GM12878 (cell line): ENCODE results near the gene AASDHPPT. TPM values are rescaled to one million over a fixed set of nuclear protein-coding genes. Genes with fewer than 3 reads are reported as not detected.

Experiments used
- ATF7 ChIP-seq: fragments of 450-650 bp; IDR thresholded peaks from 2 replicates; pipeline ENCODE4 v1.6.1; 2016; ENCODE audit warnings: low read depth, mild to moderate bottlenecking
- CHD2 ChIP-seq: IDR thresholded peaks from 2 replicates; pipeline ENCODE4 v1.6.1; 2011; ENCODE audit warnings: low read depth, low read length, improper control_type of control experiment, borderline replicate concordance
- E2F4 ChIP-seq: IDR thresholded peaks from 2 replicates; pipeline ENCODE4 v1.6.1; 2012; ENCODE audit warnings: low read depth, low read length, improper control_type of control experiment
- E2F8 ChIP-seq: fragments of 450-650 bp; IDR thresholded peaks from 2 replicates; pipeline ENCODE4 v1.6.1; 2018; ENCODE audit warnings: mild to moderate bottlenecking, low read depth, moderate library complexity; ENCODE audit not compliant: partially characterized antibody
- ETV6 ChIP-seq, 2 experiments: fragments of 450-650 bp in 1 of 2; IDR thresholded peaks in 1 of 2; conservative IDR thresholded peaks in 1 of 2; 2 replicates each; pipeline ENCODE4 v1.6.1; 2014; ENCODE audit warnings: antibody characterized with exemption in 1 of 2, borderline replicate concordance in 1 of 2, low read depth in 1 of 2, mild to moderate bottlenecking in 1 of 2, moderate library complexity in 1 of 2
- GATAD2B ChIP-seq: fragments of 450-650 bp; conservative IDR thresholded peaks from 2 replicates; pipeline ENCODE4 v1.6.1; 2017; ENCODE audit warnings: low read depth, mild to moderate bottlenecking, moderate library complexity
- HDAC2 ChIP-seq: fragments of 200-600 bp; sonication (generic); IDR thresholded peaks from 2 replicates; pipeline ENCODE4 v1.6.1; 2017
- HDGF ChIP-seq: fragments of 450-650 bp; IDR thresholded peaks from 2 replicates; pipeline ENCODE4 v1.6.1; 2016; ENCODE audit warnings: antibody characterized with exemption
- IKZF1 ChIP-seq: fragments of 450-650 bp; conservative IDR thresholded peaks from 2 replicates; pipeline ENCODE4 v1.6.1; 2017; ENCODE audit warnings: antibody characterized with exemption, mild to moderate bottlenecking
- LARP7 ChIP-seq: fragments of 450-650 bp; IDR thresholded peaks from 2 replicates; pipeline ENCODE4 v1.6.1; 2017; ENCODE audit warnings: mild to moderate bottlenecking
- NBN ChIP-seq: fragments of 450-650 bp; IDR thresholded peaks from 2 replicates; pipeline ENCODE4 v1.6.1; 2016
- NFIC ChIP-seq: IDR thresholded peaks from 2 replicates; pipeline ENCODE4 v1.6.1; 2012; ENCODE audit warnings: low read depth, mild to moderate bottlenecking, inconsistent platforms, low read length, moderate library complexity
- NFYB ChIP-seq: IDR thresholded peaks from 2 replicates; pipeline ENCODE4 v1.6.1; 2011; ENCODE audit warnings: low read depth, mild to moderate bottlenecking, low read length, improper control_type of control experiment, moderate library complexity; ENCODE audit not compliant: insufficient read depth
- NR2C2 ChIP-seq: IDR thresholded peaks from 2 replicates; pipeline ENCODE4 v1.6.1; 2011; ENCODE audit warnings: borderline replicate concordance, low read depth; ENCODE audit not compliant: control insufficient read depth, insufficient read length
- NR2F1 ChIP-seq: fragments of 450-650 bp; conservative IDR thresholded peaks from 2 replicates; pipeline ENCODE4 v1.6.1; 2017; ENCODE audit warnings: mild to moderate bottlenecking
- PBX3 ChIP-seq: IDR thresholded peaks from 2 replicates; pipeline ENCODE4 v1.6.1; 2011; ENCODE audit warnings: mild to moderate bottlenecking, low read depth, low read length, moderate library complexity; ENCODE audit not compliant: insufficient replicate concordance
- POLR2AphosphoS2 ChIP-seq: IDR thresholded peaks from 2 replicates; pipeline ENCODE4 v1.6.1; 2011; ENCODE audit warnings: low read depth, mild to moderate bottlenecking, low read length, improper control_type of control experiment, moderate library complexity
- RELB ChIP-seq: fragments of 450-650 bp; IDR thresholded peaks from 2 replicates; pipeline ENCODE4 v1.6.1; 2017; ENCODE audit warnings: low read depth, mild to moderate bottlenecking, moderate library complexity
- SIX5 ChIP-seq: IDR thresholded peaks from 2 replicates; pipeline ENCODE4 v1.6.1; 2011; ENCODE audit warnings: mild to moderate bottlenecking, low read depth, low read length, moderate library complexity; ENCODE audit not compliant: severe bottlenecking
- SMARCA5 ChIP-seq: fragments of 450-650 bp; IDR thresholded peaks from 2 replicates; pipeline ENCODE4 v1.6.1; 2017; ENCODE audit warnings: mild to moderate bottlenecking
- SUPT20H ChIP-seq: IDR thresholded peaks from 2 replicates; pipeline ENCODE4 v1.6.1; 2011; ENCODE audit warnings: low read depth, mild to moderate bottlenecking, low read length, moderate library complexity, borderline replicate concordance; ENCODE audit not compliant: control insufficient read depth
- TARDBP ChIP-seq: IDR thresholded peaks from 2 replicates; pipeline ENCODE4 v1.6.1; 2016; ENCODE audit warnings: borderline replicate concordance
- TCF7 ChIP-seq: IDR thresholded peaks from 2 replicates; pipeline ENCODE4 v1.6.1; 2014; ENCODE audit warnings: antibody characterized with exemption, borderline replicate concordance
- polyA plus RNA-seq, 11 experiments: library from polyadenylated mRNA; depleted of rRNA in 4 of 11; unstranded in 6 of 11; stranded (reverse) in 5 of 11; fragments of >200 nt; fragmentation: Nextera tagmentation in 4 of 11; fragmentation: Illumina TruSeq in 1 of 11; extraction: Ambion mirVana in 4 of 11; extraction: Trizol in 1 of 11; gene quantifications; 1 replicate in 1 of 11; 2 replicates in 10 of 11; pipeline versions ENCODE4 v1.2.1 to v1.2.3, GENCODE V29; 2011 to 2016; ENCODE audit warnings: inconsistent platforms in 2 of 11, missing spikeins in 2 of 11, low read depth in 1 of 11
- total RNA-seq, 4 experiments: library from RNA; depleted of rRNA in 3 of 4; stranded (reverse); fragments of >200 nt in 3 of 4; fragmentation: Illumina TruSeq in 1 of 4; extraction: Trizol in 1 of 4; gene quantifications; 2 replicates each; pipeline versions ENCODE4 v1.2.1 to v1.2.3, GENCODE V29; 2013 to 2021

AASDHPPT gene
- total and polyA plus RNA-seq, 10 of the 15 experiments (the other 5 are each of a cell fraction or from before 2014, with no cell fraction given), result 37.3 to 92.6 (median 50.5) TPM

- TF ChIP-seq TCF7, result no peak
- TF ChIP-seq RELB, result no peak
- no peak for TF ChIP-seq E2F8
- TF ChIP-seq NR2F1, result 0 out of 2 replicates have a peak, but pooled peaks have one; percentile 17
- peak; percentile 81 for TF ChIP-seq SMARCA5
- 0 out of 2 replicates have a peak, but pooled peaks have one; percentile 46 for TF ChIP-seq LARP7
- TF ChIP-seq POLR2AphosphoS2, result no peak
- peak; percentile 98 for TF ChIP-seq PBX3
- no peak for TF ChIP-seq NFIC
- TF ChIP-seq CHD2, result peak; percentile 78
- no peak for TF ChIP-seq SIX5
- TF ChIP-seq HDAC2, result no peak
- peak; percentile 83 for TF ChIP-seq GATAD2B
- TF ChIP-seq NFYB, result peak; percentile 86
- TF ChIP-seq E2F4, result no peak
- no peak for TF ChIP-seq NR2C2
- TF ChIP-seq IKZF1, result peak; percentile 26; the same call in 1 of the 2 replicates
- TF ChIP-seq ETV6 (conservative IDR thresholded peaks at IDR 0.05 in 1 of 2, IDR thresholded peaks at IDR 0.05 in 1 of 2; ENCODE audit: borderline replicate concordance in 1 of 2, low read depth in 1 of 2), result no peak
- peak; percentile 84 for TF ChIP-seq NBN
- peak; percentile 92; the same call in 1 of the 2 replicates for TF ChIP-seq HDGF
- no peak for TF ChIP-seq SUPT20H
- TF ChIP-seq TARDBP, result 0 out of 2 replicates have a peak, but pooled peaks have one; percentile 11
- peak; percentile 96 for TF ChIP-seq ATF7
These were observed 398 bp upstream of the AASDHPPT start, which contains the start of gene KBTBD3 (continued) for GRCh38 chr11:106076919-106077608.
